NCI-H226 (cell line): ENCODE measurements around the gene UBR3.
"Not testable (repeated sequence)": the region's sequence is repeated elsewhere in the genome, so short reads cannot be mapped to it uniquely, and the experiment has no call there.

Experiments used
- DNase-seq: peaks from one replicate; pipeline ENCODE4 v3.0.0-alpha.2; 2015

Gene UBR3

DNA sequence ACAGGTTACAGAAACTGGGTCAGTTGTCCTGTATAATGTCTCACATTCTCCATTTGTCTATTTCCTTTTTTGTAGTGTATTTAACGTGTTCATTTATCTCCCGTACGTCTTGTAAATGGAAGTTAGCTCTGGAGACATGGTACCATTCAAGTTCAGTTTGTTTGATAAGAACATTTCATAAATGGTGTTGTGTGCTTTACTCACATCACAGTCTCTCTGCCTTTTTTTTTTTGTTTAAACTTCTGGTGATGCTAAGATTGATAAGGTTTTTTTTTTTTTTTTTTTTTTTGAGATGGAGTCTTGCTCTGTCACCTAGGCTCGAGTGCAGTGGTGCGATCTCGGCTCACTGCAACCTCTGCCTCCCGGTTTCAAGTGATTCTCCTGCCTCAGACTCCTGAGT, 41.7 kb downstream of the UBR3 start:
- no peak for DNase-seq

GRCh38 chr2:169871369-169871768, 44.1 kb downstream of the UBR3 start:
- DNase-seq: not testable (repeated sequence)

- no peak for DNase-seq
These were observed 44.7 kb downstream of the UBR3 start for GRCh38 chr2:169871994-169872393.

DNA sequence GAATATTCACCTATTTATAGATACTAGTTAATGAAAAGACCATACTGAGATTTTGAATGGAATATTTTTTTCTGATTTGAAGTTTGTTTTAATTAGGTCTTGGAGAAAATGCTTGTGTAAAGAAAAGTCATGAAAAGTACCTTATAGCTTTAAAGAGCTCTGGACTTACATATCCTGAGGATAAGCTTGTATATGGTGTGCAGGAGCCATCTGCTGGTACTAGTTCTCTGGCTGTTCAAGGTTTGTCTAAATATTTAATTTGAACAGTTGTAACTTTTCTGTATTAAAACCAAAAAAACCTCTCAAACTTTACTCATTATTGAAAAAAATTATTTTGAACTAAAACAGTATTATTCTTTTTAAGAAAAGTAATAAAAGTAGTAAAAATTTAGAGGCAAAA, 50.1 kb downstream of the UBR3 start:
- DNase-seq: no peak

GRCh38 chr2:169887120-169887519, 59.9 kb downstream of the UBR3 start:
- DNase-seq: no peak

DNA sequence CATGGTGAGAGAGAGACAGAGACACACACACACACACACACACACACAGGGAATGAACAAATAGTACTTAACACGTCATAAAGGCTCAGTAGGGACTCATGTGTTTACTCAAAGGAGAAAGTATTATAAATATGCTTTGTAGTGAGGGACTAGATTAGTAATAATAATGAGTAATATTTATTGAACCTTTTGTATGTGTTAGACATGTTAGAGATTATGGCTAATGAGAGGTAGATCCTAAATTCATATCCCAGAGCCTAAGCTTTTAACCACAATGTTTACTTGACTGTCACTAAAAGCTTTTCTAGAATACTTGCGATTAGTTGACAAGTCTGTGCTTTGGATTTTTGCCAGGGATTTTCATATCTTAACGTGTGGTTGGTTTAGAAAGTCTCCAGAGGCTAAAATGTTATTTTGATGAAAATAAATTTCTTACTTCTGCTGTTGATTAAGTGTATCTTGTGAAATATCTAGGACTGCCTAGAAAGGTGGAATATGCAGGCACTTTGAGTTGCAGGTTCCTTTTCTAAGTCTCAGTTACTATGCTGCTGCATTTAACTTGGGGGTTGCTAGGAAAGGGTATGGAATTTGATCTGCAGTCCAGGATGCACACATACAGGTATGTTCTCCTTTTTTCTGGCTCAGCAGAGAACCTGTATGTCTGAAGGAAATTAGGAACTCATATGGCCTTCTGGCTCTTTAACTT, 64.5 kb downstream of the UBR3 start:
- no peak for DNase-seq

- DNase-seq: no peak
These were observed 65.7 kb downstream of the UBR3 start for GRCh38 chr2:169892951-169893350.

DNA sequence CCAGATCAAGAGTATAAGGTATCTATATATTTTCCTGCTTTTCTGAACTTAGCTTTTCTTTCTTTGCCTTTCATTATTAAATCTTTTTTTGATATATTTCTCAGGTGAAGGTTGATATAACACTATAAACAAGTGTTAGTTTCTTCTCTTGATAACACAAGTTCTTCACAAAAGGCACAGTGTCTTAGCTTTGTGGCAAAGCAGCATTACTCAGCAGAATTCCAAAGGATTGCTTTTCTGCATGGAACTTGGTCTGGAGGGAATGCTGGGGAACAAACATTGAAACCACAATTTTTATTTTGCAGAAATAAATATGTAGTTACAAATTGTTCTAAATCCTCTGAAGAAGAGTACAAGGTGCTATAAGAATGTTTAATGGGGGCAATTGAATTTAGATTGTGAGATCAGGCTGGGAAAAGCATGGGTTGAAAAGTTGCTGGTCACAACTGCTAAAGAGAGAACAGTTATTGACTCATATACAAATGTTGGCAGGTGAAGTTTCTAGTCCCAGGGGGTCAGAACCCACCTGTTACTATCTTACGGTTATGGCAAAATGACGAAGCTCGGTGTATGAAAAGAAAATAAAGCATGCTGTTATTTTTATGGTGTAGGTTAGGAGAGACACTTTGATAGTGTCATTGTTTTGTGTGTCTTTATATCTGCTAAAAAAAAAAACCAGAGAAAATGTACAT, 68.2 kb downstream of the UBR3 start:
- DNase-seq: no peak

- DNase-seq: no peak
These were observed 70.6 kb downstream of the UBR3 start for GRCh38 chr2:169897834-169898233.

- DNase-seq: not testable (repeated sequence)
These were observed 72.8 kb downstream of the UBR3 start for GRCh38 chr2:169900103-169900502.

DNA sequence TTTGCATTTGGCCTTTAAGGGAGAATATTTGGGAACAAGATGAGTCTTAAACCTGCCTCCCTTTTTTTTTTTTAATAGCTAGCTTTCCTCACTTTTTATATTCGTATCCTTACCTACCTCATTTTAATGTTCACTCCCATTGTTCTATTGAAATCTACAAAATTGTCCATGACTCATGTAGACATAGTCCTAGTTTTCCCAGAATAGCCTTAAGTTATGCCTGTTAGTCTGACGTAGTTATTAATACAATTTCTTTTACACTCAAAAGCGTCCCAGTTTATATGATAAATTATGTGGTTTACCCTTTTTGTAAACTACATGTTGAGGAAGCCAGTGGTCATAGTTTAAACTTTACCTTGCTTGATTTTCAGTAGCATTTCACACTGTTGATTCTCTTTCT, 73.4 kb downstream of the UBR3 start:
- DNase-seq: no peak

- DNase-seq: no peak
These were observed 79.5 kb downstream of the UBR3 start for GRCh38 chr2:169906731-169907130.

DNA sequence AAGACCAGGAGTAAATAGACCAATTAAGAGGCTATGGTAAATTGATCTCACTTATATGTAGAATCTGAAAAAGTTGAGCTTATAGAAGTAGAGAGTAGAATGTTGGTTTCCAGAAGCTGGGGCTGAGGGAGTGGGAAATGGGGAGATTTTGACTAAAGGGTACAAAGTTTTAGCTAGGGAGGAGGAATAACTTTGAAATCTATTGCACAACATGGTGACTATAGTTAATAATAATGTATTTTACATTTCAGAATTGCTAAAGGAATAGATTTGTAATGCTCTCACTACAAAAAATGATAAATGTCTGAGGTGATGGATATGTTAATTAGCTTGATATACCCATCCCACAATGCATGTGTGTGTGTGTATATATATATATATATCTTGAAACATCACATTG, 82.1 kb downstream of the UBR3 start:
- no peak for DNase-seq

DNA sequence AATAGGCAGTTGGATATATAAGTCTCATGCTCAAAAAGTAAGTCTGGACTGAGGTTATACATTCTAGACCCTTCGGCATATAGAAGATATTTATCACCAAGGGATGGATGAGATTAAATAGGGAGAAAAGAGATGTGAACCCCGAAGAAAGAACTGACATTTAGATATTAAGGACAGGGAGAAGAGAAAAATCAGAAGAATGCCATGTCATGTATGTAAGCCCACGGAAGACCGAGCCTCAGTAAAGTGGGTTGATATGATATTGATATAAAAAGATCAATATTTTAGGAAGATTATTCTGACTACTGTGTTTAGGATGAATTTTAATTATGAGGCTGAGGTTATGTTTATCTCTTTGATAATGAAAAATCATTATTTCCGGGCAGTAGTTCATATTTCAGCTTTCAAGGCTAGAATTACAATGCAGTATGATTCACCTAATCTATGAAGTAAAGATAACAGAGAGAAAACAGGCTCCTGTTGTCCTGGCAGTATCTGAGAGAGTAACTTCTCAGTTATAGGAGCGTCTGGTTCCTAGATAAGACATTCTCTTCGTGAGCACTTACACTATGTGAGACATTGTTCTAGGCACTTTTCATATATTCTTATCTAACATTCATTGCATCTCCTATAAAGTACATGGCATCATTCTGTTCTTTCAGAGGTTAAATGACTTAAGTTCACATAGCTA, 83.0 kb downstream of the UBR3 start:
- peak; percentile 60 for DNase-seq

- DNase-seq: no peak
These were observed 83.9 kb downstream of the UBR3 start for GRCh38 chr2:169911119-169911518.

DNA sequence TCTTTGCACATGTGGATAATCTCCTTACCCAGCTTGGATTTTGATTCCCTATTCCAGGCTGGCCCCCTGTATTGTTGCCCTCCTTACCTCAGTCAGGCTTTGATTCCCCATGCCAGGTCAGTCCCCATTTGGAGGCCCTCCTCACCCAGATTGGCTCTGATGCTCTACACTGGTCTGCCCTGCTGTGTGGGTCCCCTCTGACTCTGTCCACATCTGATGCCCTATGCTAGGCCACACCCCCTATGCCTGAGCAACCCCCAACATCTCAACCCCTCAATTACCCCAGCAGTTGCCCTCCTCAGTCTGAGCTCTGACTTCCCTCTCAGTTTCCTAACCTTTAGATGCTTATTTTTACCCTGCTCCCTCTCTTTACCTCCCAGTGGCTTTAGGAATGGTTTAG, 89.4 kb downstream of the UBR3 start:
- no peak for DNase-seq

DNA sequence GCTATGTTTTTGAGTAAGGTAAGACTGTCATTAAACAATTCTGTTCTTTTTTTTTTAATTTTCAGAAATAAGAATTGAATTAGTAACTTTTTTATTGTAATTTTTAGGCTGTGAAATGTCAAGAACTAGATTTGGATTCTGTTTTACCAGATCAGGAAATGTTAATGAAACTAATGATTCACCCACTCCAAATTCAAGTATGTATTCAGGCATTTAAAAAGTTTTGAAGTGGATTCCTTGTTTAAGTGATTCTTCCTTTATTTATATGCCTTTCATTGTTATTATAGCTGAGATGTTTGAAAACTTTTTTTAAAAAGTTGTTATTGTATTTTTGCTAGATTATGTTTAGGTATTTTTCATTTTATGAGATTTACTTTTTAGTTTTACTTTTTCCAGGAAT, 96.7 kb downstream of the UBR3 start:
- DNase-seq: no peak

DNA sequence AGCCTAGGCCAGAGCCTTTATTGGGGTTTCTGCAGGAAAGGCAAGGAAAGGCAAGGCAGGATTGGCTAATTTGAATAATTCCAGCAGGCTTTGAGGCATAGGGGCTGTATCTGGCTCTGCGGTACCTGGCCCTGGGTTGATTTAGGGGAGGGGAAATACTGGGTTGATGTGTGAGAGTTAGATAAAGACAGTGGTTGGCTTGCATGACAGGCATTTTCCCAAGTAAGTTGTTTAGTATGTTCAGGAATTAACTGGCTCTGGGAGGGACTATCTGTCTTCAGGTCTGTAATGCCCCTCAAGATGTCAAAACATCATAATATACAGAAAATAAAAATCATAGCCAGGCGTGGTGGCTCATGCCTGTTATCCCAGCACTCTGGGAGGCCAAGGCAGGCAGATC, 98.7 kb downstream of the UBR3 start:
- no peak for DNase-seq

DNA sequence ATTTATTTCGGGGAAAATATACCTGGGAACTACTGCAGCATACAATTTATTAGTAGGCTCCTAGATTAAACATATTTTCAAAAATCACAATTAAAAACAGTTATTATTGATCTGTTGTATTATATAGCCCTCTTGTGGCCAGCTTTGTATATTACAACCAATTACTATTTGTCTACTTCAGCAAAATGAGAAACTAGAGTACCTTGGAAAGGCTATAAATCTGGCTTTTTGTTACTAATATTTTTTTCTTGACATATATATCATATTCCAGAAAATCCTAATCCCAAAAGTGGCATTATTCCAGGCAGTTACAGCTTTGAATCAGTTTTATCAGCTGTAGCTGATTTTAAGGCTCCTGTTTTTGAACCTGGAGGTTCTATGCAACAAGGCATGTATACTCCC, 101.2 kb downstream of the UBR3 start:
- DNase-seq: peak; percentile 4

DNA sequence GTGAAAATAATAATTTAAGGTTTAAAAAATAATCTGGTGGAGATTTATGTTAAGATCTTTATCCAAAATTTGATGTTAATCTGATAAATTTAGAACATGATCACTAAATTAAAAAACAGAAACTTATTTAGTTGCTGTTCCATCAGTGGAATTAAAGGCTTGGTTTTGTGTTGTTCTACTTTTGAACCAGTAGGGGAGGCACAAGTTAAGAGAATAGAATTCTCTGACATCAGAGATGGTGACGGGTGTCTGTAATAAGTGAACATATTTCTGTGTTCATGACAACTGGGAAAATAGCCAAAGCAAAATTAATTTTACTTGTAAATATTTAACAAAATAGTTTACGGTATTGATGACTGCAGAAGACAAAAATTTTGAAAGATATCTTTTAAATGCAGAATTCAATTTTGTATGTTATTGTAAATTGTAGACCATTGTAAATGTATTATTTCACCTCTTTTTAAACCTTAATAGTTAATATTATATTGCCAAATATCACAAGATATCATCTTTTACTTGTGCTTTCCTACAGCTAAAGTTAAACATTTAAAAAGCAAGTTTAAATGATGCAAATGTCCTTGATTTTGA, 106.0 kb downstream of the UBR3 start:
- DNase-seq: peak; percentile 4

DNA sequence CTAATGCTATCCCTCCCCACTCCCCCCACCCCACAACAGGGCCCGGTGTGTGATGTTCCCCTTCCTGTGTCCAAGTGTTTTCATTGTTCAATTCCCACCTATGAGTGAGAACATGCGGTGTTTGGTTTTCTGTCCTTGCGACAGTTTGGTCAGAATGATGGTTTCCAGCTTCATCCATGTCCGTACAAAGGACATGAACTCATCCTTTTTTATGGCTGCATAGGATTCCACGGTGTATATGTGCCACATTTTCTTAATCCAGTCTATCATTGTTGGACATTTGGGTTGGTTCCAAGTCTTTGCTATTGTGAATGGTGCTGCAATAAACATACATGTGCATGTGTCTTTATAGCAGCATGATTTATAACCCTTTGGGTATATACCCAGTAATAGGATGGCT, 109.4 kb downstream of the UBR3 start:
- DNase-seq: not testable (repeated sequence)

DNA sequence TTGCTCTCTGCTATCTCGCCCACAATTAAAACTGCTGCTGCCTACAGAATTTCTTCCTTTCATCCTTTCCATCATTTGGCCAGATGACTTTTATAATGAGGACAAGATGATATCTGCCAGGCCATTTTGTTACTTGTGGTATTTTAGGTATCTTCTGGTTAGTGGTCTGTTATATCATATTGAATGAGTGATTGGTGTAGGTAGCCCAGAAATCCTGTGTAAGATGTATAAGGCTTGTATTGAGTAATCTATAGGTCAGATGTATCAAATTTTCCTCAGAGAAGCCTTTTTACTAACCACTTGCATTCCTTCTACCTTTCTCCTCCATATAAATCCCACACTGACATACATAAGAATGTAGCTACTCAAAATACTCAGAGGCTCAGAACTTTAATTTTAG, 118.3 kb downstream of the UBR3 start:
- no peak for DNase-seq

DNA sequence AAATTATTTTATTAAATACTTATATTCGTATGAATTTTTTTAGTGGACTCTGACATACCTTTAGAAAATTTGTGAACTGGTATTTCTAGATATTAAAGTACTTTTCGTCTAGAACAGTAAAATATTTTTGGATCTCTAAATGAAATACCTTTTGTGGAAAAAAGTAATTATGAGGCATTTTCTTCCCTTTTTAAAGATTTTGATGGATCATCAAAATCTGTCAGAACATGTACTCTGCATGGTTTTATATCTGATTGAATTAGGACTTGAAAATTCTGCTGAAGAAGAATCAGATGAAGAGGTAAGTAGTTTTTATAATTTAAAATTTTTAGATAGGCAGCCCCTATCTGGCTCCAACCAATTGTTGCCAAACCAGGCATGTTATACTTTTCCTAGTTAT, 118.8 kb downstream of the UBR3 start:
- no peak for DNase-seq

GRCh38 chr2:169946546-169946945, 119.3 kb downstream of the UBR3 start:
- no peak for DNase-seq
